Adrenal gland (tissue), 12 donors: ENCODE measurements around the gene UQCR10. TPM values are rescaled to one million over a fixed set of nuclear protein-coding genes. Genes with fewer than 3 reads are reported as not detected.
A peak's percentile ranks its signal among the peaks of the same experiment; 100 is the strongest.

Experiments used
- DNase-seq, 7 donors: peaks; one replicate each; pipeline ENCODE4 v3.0.0-alpha.2; 2019 to 2020
- H3K27ac ChIP-seq, 5 donors: fragments of 200-600 bp; sonication (generic) in 4 of 5; 1 replicate in 3 of 5; 2 replicates in 2 of 5; pipeline versions ENCODE4 v1.5.1 to v1.8.0; 2016 to 2020; ENCODE audit warnings: mild to moderate bottlenecking in 1 of 5
- H3K27me3 ChIP-seq: fragments of 200-600 bp; 2 replicates; pipeline ENCODE4 v1.8.0; 2021
- H3K36me3 ChIP-seq, 2 donors: fragments of 200-600 bp; replicated peaks in 1 of 2; 1 replicate in 1 of 2; 2 replicates in 1 of 2; pipeline versions ENCODE4 v1.5.1 to v1.8.0; 2018 to 2022
- H3K4me1 ChIP-seq, 2 donors: fragments of 200-600 bp; replicated peaks in 1 of 2; 1 replicate in 1 of 2; 2 replicates in 1 of 2; pipeline versions ENCODE4 v1.5.1 to v1.8.0; 2018 to 2021
- H3K4me3 ChIP-seq, 4 donors: fragments of 200-600 bp; sonication (generic) in 3 of 4; one replicate each; pipeline ENCODE4 v1.5.1; 2016 to 2018
- H3K9me3 ChIP-seq, 3 donors: fragments of 200-600 bp; sonication (generic) in 1 of 3; replicated peaks in 1 of 3; 1 replicate in 2 of 3; 2 replicates in 1 of 3; pipeline versions ENCODE4 v1.5.1 to v1.8.0; 2016 to 2021
- CTCF ChIP-seq, 6 experiments: fragments of 450-650 bp in 4 of 6; fragments of 200-600 bp in 2 of 6; sonication (generic) in 1 of 6; IDR thresholded peaks; 1 replicate in 5 of 6; 2 replicates in 1 of 6; pipeline versions ENCODE4 v1.5.1 to v1.8.0; 2016 to 2021; ENCODE audit warnings: antibody characterized with exemption in 6 of 6, mild to moderate bottlenecking in 2 of 6, moderate library complexity in 1 of 6
- POLR2A ChIP-seq, 2 donors: fragments of 450-650 bp; IDR thresholded peaks; one replicate each; pipeline ENCODE4 v1.6.1; 2017; ENCODE audit warnings: antibody characterized with exemption in 2 of 2, mild to moderate bottlenecking in 2 of 2, moderate library complexity in 1 of 2
- WGBS, 4 donors: extraction: QIAGEN DNeasy Blood & Tissue Kit in 2 of 4; methylation state at CpG; one replicate each; pipeline versions ENCODE4 v1.1.5 to v1.1.7; 2013 to 2017; 5-methylcytosine and 5-hydroxymethylcytosine counted together
- intact Hi-C, 2 donors: fragments of 100-400 bp; cut with DNase I; formaldehyde crosslinking; loops; one replicate each; pipeline versions ENCODE4 v1.14.1 to v1.15.0; 2022 to 2023
- polyA plus RNA-seq, 3 donors: library from polyadenylated mRNA; stranded (reverse); fragments of 200-250 nt in 2 of 3; fragments of 350-450 nt in 1 of 3; fragmentation: Illumina TruSeq in 1 of 3; extraction: RNeasy Lipid Tissue Mini Kit (QIAGEN cat#74804) in 1 of 3; gene quantifications; one replicate each; pipeline ENCODE4 v1.2.3, GENCODE V29; 2013 to 2014
- small RNA-seq, 2 donors: library from RNA; depleted of rRNA; stranded (forward); fragments of <200 nt; gene quantifications; one replicate each; pipeline ENCODE3, GENCODE V24; 2016
- total RNA-seq, 9 donors: library from RNA; depleted of rRNA in 4 of 9; stranded (reverse); fragments of >200 nt in 4 of 9; fragments of 120-200 nt in 1 of 9; fragmentation: NEBNext Ultra II Directional in 1 of 9; extraction: Animal tissue kit (Norgen Biotek cat#: 25700) in 1 of 9; gene quantifications; one replicate each; pipeline versions ENCODE4 v1.1.0 to v1.2.4, GENCODE V29; 2013 to 2023
- donor health status: healthy with polysubstance abuse.
- donor health status: Bipolar disorder and iron deficiency.
- donor health status: DM: yes; HTN: yes; CAD: no.
- donor health status: DM: no; HTN: no; CAD: no.
- donor health status: DM: no; HTN: no; CAD: no.
- donor health status: DM: yes; HTN: yes; CAD: no.

Gene UQCR10
- total and polyA plus RNA-seq, 12 donors: 51.3 to 489 (median 187) TPM

- WGBS, 4 donors: 68 to 88% (median 76%) methylated on average over 1 of the region's 1 CpG
- intact Hi-C loops: no loop called here
- Histone ChIP-seq H3K36me3 (peaks cover 0 to 43% of the 10 kb centered on the region in 2 donors), H3K27me3 (no peaks in the 10 kb centered on the region), H3K4me1 (peaks cover 0 to 15% of the 10 kb centered on the region in 2 donors), H3K27ac (no peak overlapping the region), H3K4me3 (no peak overlapping the region), H3K9me3 (no peaks in the 10 kb centered on the region)
- TF ChIP-seq POLR2A (IDR thresholded peaks at IDR 0.05): no peak
- no peak for TF ChIP-seq CTCF (IDR thresholded peaks at IDR 0.05)
- DNase-seq: peak in 4 of 7 donors; percentile 33 to 67 (median 58)
Observed at GRCh38 chr22:29817724-29818123, 50.6 kb downstream of the UQCR10 start.

- 76 to 98% (median 93%) methylated on average over 2 of the region's 2 CpGs for WGBS, 4 donors
Observed at GRCh38 chr22:29819501-29819900, 52.3 kb downstream of the UQCR10 start.

More at GRCh38 chr22:29819501-29819900, 52.3 kb downstream of the UQCR10 start:
- H3K27me3 ChIP-seq: no peaks in the 10 kb centered on the region
- intact Hi-C loops: no loop called here
- no peak overlapping the region for H3K4me3 ChIP-seq
- DNase-seq: no peak
- H3K4me1 ChIP-seq: peaks cover 0 to 15% of the 10 kb centered on the region in 2 donors
- no peaks in the 10 kb centered on the region for H3K9me3 ChIP-seq
- H3K36me3 ChIP-seq: peaks cover 0 to 41% of the 10 kb centered on the region in 2 donors
- no peak for TF ChIP-seq CTCF (IDR thresholded peaks at IDR 0.05)
- TF ChIP-seq POLR2A (IDR thresholded peaks at IDR 0.05): no peak
- no peak overlapping the region for H3K27ac ChIP-seq

Small RNA genes lying within 50 kb of the gene (small RNA-seq; reads per million reads assigned to genes)
- gene RF00019: 0 reads per million in 2 donors

Other genes starting within 250 kb of the UQCR10 start
- 10 to 100 TPM; 13.2 to 38.4 (median 28.0) TPM for gene THOC5, start 213.6 kb upstream of the UQCR10 start, total RNA-seq
- 10 to 100 TPM; 23.7 to 42.4 (median 24.2) TPM for gene THOC5, start 213.6 kb upstream of the UQCR10 start, polyA plus RNA-seq
- 100 to 1,000 TPM in 1 of 9 donors, 10 to 100 TPM in 8; 40.9 to 129 (median 64.0) TPM for gene NIPSNAP1, start 186.3 kb upstream of the UQCR10 start, total RNA-seq
- gene NIPSNAP1, start 186.3 kb upstream of the UQCR10 start, polyA plus RNA-seq: 10 to 100 TPM; 33.1 to 85.7 (median 35.3) TPM
- gene NF2, start 163.7 kb upstream of the UQCR10 start, total RNA-seq: 10 to 100 TPM; 28.8 to 67.4 (median 53.7) TPM
- gene NF2, start 163.7 kb upstream of the UQCR10 start, polyA plus RNA-seq: 10 to 100 TPM; 12.2 to 22.2 (median 18.6) TPM
- 10 to 100 TPM in 4 of 9 donors, 1 to 10 TPM in 3, under 1 TPM in 2; 0.77 to 15.1 (median 6.7) TPM for gene CABP7, start 47.4 kb upstream of the UQCR10 start, total RNA-seq
- 1 to 10 TPM; 2.7 to 7.4 (median 5.0) TPM for gene CABP7, start 47.4 kb upstream of the UQCR10 start, polyA plus RNA-seq
- 10 to 100 TPM; 16.3 to 52.1 (median 34.5) TPM for gene ZMAT5, start 362 bp upstream of the UQCR10 start, total RNA-seq
- 10 to 100 TPM; 13.1 to 97.8 (median 75.7) TPM for gene ZMAT5, start 362 bp upstream of the UQCR10 start, polyA plus RNA-seq
- 100 to 1,000 TPM in 1 of 9 donors, 10 to 100 TPM in 8; 44.8 to 101 (median 73.1) TPM for gene ASCC2, start 70.9 kb downstream of the UQCR10 start, total RNA-seq
- gene ASCC2, start 70.9 kb downstream of the UQCR10 start, polyA plus RNA-seq: 100 to 1,000 TPM in 2 of 3 donors, 10 to 100 TPM in 1; 83.3 to 153 (median 144) TPM
- gene MTMR3, start 115.8 kb downstream of the UQCR10 start, total RNA-seq: 10 to 100 TPM; 36.9 to 80.7 (median 50.8) TPM
- 10 to 100 TPM; 23.5 to 33.9 (median 23.6) TPM for gene MTMR3, start 115.8 kb downstream of the UQCR10 start, polyA plus RNA-seq